Coronary artery (tissue), 2 donors: ENCODE measurements around the gene MRTFA.

Experiments
- DNase-seq: peaks from one replicate; pipeline ENCODE4 v3.0.0-alpha.2; 2017; ENCODE audit warnings: low spot score
- H3K27ac ChIP-seq, 2 donors: fragments of 200-600 bp; sonication (generic); one replicate each; pipeline ENCODE4 v1.5.1; 2016 to 2019
- H3K4me3 ChIP-seq: fragments of 200-600 bp; sonication (generic); 2 replicates; pipeline ENCODE4 v1.5.1; 2016; ENCODE audit warnings: mild to moderate bottlenecking, moderate library complexity
- TF ChIP-seq, protein P1 (sequence below): fragments of 200-600 bp; sonication (generic); IDR thresholded peaks from one replicate; pipeline ENCODE4 v1.5.1; 2019; ENCODE audit warnings: antibody characterized with exemption

Gene MRTFA

GRCh38 chr22:40595497-40596234 is 40.9 kb downstream of the MRTFA start:
- no peak for DNase-seq
- Histone ChIP-seq H3K4me3 (no peak overlapping the region), H3K27ac (peak overlapping the region in 1 of 2 donors; percentile 47)
- TF ChIP-seq, protein P1, sequence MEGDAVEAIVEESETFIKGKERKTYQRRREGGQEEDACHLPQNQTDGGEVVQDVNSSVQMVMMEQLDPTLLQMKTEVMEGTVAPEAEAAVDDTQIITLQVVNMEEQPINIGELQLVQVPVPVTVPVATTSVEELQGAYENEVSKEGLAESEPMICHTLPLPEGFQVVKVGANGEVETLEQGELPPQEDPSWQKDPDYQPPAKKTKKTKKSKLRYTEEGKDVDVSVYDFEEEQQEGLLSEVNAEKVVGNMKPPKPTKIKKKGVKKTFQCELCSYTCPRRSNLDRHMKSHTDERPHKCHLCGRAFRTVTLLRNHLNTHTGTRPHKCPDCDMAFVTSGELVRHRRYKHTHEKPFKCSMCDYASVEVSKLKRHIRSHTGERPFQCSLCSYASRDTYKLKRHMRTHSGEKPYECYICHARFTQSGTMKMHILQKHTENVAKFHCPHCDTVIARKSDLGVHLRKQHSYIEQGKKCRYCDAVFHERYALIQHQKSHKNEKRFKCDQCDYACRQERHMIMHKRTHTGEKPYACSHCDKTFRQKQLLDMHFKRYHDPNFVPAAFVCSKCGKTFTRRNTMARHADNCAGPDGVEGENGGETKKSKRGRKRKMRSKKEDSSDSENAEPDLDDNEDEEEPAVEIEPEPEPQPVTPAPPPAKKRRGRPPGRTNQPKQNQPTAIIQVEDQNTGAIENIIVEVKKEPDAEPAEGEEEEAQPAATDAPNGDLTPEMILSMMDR, result no peak

- no peak for DNase-seq
- Histone ChIP-seq H3K4me3 (no peak overlapping the region), H3K27ac (peak overlapping the region in 1 of 2 donors; percentile 47)
- TF ChIP-seq, protein P1, result no peak
Observed at GRCh38 chr22:40594924-40595323, 41.6 kb downstream of the MRTFA start.

GRCh38 chr22:40594346-40594745 is 42.2 kb downstream of the MRTFA start:
- no peak overlapping the region for H3K27ac ChIP-seq
- TF ChIP-seq, protein P1, result no peak
- H3K4me3 ChIP-seq, result no peak overlapping the region
- no peak for DNase-seq

DNA sequence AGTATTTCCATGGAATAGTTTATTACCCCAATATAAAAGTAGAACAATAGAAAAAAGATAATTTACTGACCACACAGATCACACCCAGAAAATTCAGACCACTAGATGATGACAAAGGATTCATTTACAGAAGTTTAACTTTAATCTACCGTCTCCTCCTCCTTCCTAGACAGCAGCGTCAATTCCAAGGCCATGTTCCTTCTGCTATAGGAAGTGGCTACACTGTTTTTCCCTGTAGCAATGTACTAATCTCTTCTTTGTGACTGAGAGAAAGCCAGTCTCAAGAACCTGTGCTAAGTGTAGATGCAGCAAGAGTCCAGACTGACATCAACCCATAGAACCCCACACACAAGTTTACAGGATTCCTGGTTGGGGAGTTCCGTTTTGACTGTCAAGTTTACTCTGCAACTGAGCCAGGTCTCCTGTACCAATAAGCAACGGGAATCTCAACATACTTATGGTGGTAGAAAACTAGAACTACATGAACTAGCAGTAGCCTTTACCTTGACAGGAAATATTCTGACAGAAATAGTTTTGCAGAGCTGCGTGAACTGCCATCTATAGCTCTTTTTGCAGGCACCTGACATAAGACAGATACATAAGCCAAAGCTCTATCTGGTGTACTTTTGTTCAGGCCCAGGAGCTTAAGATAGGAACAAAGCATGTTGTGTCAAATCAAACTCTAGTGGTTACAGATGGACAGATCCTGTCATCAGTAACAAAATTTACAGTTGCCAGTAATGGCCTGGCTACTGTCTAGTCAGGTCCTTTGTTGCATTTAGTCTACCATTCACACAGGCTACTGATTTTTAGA is 42.9 kb downstream of the MRTFA start:
- H3K27ac ChIP-seq, result no peak overlapping the region
- TF ChIP-seq, protein P1, result no peak
- no peak for DNase-seq
- H3K4me3 ChIP-seq, result no peak overlapping the region

GRCh38 chr22:40592352-40593113 is 44.0 kb downstream of the MRTFA start:
- TF ChIP-seq, protein P1, result no peak
- Histone ChIP-seq H3K4me3 (no peak overlapping the region), H3K27ac (no peak overlapping the region)
- DNase-seq, result no peak

DNA sequence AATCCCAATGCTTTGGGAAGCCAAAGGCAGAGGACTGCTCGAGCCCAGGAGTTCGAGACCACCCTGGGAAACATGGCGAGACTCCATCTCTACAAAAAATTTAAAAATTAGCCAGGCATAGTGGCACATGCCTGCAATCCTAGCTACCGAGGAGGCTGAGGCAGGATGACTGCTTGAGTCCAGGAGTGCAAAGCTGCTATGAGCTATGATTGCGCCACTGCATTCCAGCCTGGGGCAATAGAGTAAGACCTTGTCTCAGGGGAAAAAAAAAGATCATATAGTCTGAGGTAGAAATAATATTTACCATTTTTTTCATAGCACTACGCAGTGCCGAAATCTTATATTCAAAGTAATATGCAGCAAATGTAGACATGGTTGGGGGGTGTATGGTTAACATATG is 47.8 kb downstream of the MRTFA start:
- TF ChIP-seq, protein P1, result no peak
- no peak for DNase-seq
- no peak overlapping the region for H3K27ac ChIP-seq
- no peak overlapping the region for H3K4me3 ChIP-seq
